ENCODE measurements around the gene CEACAM6.

- peak; percentile 88 for TF ChIP-seq CTCF (IDR thresholded peaks at IDR 0.05)
- no peak for TF ChIP-seq POLR2AphosphoS5 (IDR thresholded peaks at IDR 0.05; ENCODE audit: low read depth, low read length)
- no peak for TF ChIP-seq REST (IDR thresholded peaks at IDR 0.05; ENCODE audit: insufficient read depth in 1 of 2, low read depth in 2 of 2, low read length in 1 of 2)
These were observed 30.3 kb downstream of the CEACAM6 start for GRCh38 chr19:41785653-41786052.
